Testis (tissue), 3 donors: ENCODE data around the gene LIN7C. TPM values are rescaled to one million over a fixed set of nuclear protein-coding genes. Genes with fewer than 3 reads are reported as not detected.

Source experiments
- DNase-seq: peaks from one replicate; pipeline ENCODE4 v3.0.0-alpha.2; 2019
- H3K27ac ChIP-seq, 2 donors: fragments of 200-600 bp; sonication (generic); one replicate each; pipeline ENCODE4 v1.5.1; 2019
- H3K27me3 ChIP-seq: fragments of 200-600 bp; sonication (generic); one replicate; pipeline ENCODE4 v1.5.1; 2019
- H3K36me3 ChIP-seq: fragments of 200-600 bp; sonication (generic); one replicate; pipeline ENCODE4 v1.5.1; 2017; ENCODE audit warnings: low read depth; ENCODE audit errors: missing control alignments
- H3K4me1 ChIP-seq: fragments of 200-600 bp; sonication (generic); one replicate; pipeline ENCODE4 v1.5.1; 2019
- H3K4me3 ChIP-seq, 2 donors: fragments of 200-600 bp; sonication (generic); one replicate each; pipeline ENCODE4 v1.5.1; 2017 to 2019
- H3K9me3 ChIP-seq: fragments of 200-600 bp; sonication (generic); one replicate; pipeline ENCODE4 v1.5.1; 2017
- CTCF ChIP-seq, 3 experiments: fragments of 450-650 bp in 2 of 3; fragments of 200-600 bp in 1 of 3; sonication (generic) in 1 of 3; IDR thresholded peaks; one replicate each; pipeline ENCODE4 v1.5.1; 2016 to 2019; ENCODE audit warnings: antibody characterized with exemption in 3 of 3, mild to moderate bottlenecking in 2 of 3, moderate library complexity in 1 of 3
- POLR2A ChIP-seq: fragments of 450-650 bp; IDR thresholded peaks from one replicate; pipeline ENCODE4 v1.6.1; 2017; ENCODE audit warnings: antibody characterized with exemption, mild to moderate bottlenecking, moderate library complexity
- WGBS, 2 donors: methylation state at CpG; one replicate each; pipeline ENCODE4 v1.1.5; 2018; 5-methylcytosine and 5-hydroxymethylcytosine counted together
- intact Hi-C: fragments of 100-400 bp; cut with DNase I; formaldehyde crosslinking; loops from one replicate; pipeline ENCODE4 v1.15.1; 2023; ENCODE audit warnings: low total_unique reads
- polyA plus RNA-seq: library from polyadenylated mRNA; stranded (reverse); fragments of 350-450 nt; fragmentation: Illumina TruSeq; extraction: RNeasy Lipid Tissue Mini Kit (QIAGEN cat#74804); gene quantifications from one replicate; pipeline ENCODE4 v1.2.3, GENCODE V29; 2014; ENCODE audit warnings: low read depth, low replicate concordance; ENCODE audit not compliant: insufficient read depth
- total RNA-seq, 2 donors: library from RNA; depleted of rRNA; stranded (reverse); fragments of >200 nt; gene quantifications; one replicate each; pipeline ENCODE4 v1.2.3, GENCODE V29; 2016

LIN7C gene
- total and polyA plus RNA-seq, 3 donors from 2014 or later = 6.9 to 23.1 (median 21.0) TPM

GRCh38 chr11:27456140-27456794 is 50.3 kb downstream of the LIN7C start:
- Histone ChIP-seq H3K27ac (no peak overlapping the region), H3K9me3 (no peaks in the 10 kb centered on the region), H3K36me3 (no peaks in the 10 kb centered on the region), H3K4me1 (no peaks in the 10 kb centered on the region), H3K4me3 (no peak overlapping the region), H3K27me3 (no peaks in the 10 kb centered on the region)
- WGBS, 2 donors = 66 to 74% methylated on average over 2 of the region's 2 CpGs
- no peak for TF ChIP-seq POLR2A
- no peak for TF ChIP-seq CTCF (IDR thresholded peaks at IDR 0.05)
- intact Hi-C loops = no loop called here
- DNase-seq = no peak

- H3K4me1 ChIP-seq = no peaks in the 10 kb centered on the region
- DNase-seq = no peak
- H3K36me3 ChIP-seq = no peaks in the 10 kb centered on the region
- H3K27me3 ChIP-seq = no peaks in the 10 kb centered on the region
- no peaks in the 10 kb centered on the region for H3K9me3 ChIP-seq
- 80 to 83% methylated on average over 4 of the region's 4 CpGs for whole genome bisulfite sequencing, 2 donors
- H3K4me3 ChIP-seq = no peak overlapping the region
- TF ChIP-seq CTCF (IDR thresholded peaks at IDR 0.05) = no peak
- TF ChIP-seq POLR2A = no peak
- H3K27ac ChIP-seq = no peak overlapping the region
- intact Hi-C loops = no loop called here
These were observed 50.9 kb downstream of the LIN7C start for GRCh38 chr11:27455667-27456066.

GRCh38 chr11:27453701-27454100 is 52.9 kb downstream of the LIN7C start:
- H3K27ac ChIP-seq = no peak overlapping the region
- no peak for DNase-seq
- intact Hi-C loops = no loop called here
- no peaks in the 10 kb centered on the region for H3K36me3 ChIP-seq
- H3K9me3 ChIP-seq = no peaks in the 10 kb centered on the region
- no peaks in the 10 kb centered on the region for H3K27me3 ChIP-seq
- no peak overlapping the region for H3K4me3 ChIP-seq
- WGBS, 2 donors = 68 to 75% methylated on average over 1 of the region's 1 CpG
- H3K4me1 ChIP-seq = no peaks in the 10 kb centered on the region
- no peak for TF ChIP-seq CTCF (IDR thresholded peaks at IDR 0.05)
- no peak for TF ChIP-seq POLR2A

GRCh38 chr11:27452147-27452546 is 54.4 kb downstream of the LIN7C start:
- Histone ChIP-seq H3K4me3 (no peak overlapping the region), H3K27me3 (no peaks in the 10 kb centered on the region), H3K27ac (no peak overlapping the region), H3K36me3 (no peaks in the 10 kb centered on the region), H3K4me1 (no peaks in the 10 kb centered on the region), H3K9me3 (no peaks in the 10 kb centered on the region)
- 91 to 92% methylated on average over 3 of the region's 3 CpGs for WGBS, 2 donors
- intact Hi-C loops = no loop called here
- no peak for DNase-seq
- TF ChIP-seq CTCF (IDR thresholded peaks at IDR 0.05) = no peak
- TF ChIP-seq POLR2A = no peak
